Upper lobe of left lung (tissue), 6 donors: ENCODE measurements around the gene DDX6. TPM values are rescaled to one million over a fixed set of nuclear protein-coding genes. Genes with fewer than 3 reads are reported as not detected.
"Not testable (repeated sequence)": the region's sequence is repeated elsewhere in the genome, so short reads cannot be mapped to it uniquely, and the experiment has no call there.

Experiments
- ATAC-seq, 2 donors: fragments of 200-7000 bp; cut with Tn5 transposase; one replicate each; pipeline ENCODE4 v1.9.1; 2022; ENCODE audit warnings: mild to moderate bottlenecking in 2 of 2, moderate library complexity in 2 of 2; ENCODE audit not compliant: low FRiP score in 2 of 2
- DNase-seq, 2 donors: peaks; one replicate each; pipeline ENCODE4 v3.0.0-alpha.2; 2019 to 2020
- H3K27ac ChIP-seq, 4 donors: fragments of 200-600 bp; sonication (generic); one replicate each; pipeline ENCODE4 v1.5.1; 2016 to 2019
- H3K27me3 ChIP-seq, 4 donors: fragments of 200-600 bp; sonication (generic); one replicate each; pipeline ENCODE4 v1.5.1; 2017 to 2019
- H3K36me3 ChIP-seq, 4 donors: fragments of 200-600 bp; sonication (generic); one replicate each; pipeline ENCODE4 v1.5.1; 2016 to 2019
- H3K4me1 ChIP-seq, 4 donors: fragments of 200-600 bp; sonication (generic); one replicate each; pipeline ENCODE4 v1.5.1; 2018 to 2019
- H3K4me3 ChIP-seq, 4 donors: fragments of 200-600 bp; sonication (generic); one replicate each; pipeline ENCODE4 v1.5.1; 2017 to 2019; ENCODE audit warnings: mild to moderate bottlenecking in 2 of 4, moderate library complexity in 1 of 4
- H3K9me3 ChIP-seq, 4 donors: fragments of 200-600 bp; sonication (generic); one replicate each; pipeline ENCODE4 v1.5.1; 2018 to 2019
- EP300 ChIP-seq, 4 donors: sonication (generic); formaldehyde crosslinking; IDR thresholded peaks; one replicate each; pipeline ENCODE4 v1.5.1; 2017; ENCODE audit warnings: antibody characterized with exemption in 4 of 4, control low read depth in 2 of 4
- POLR2A ChIP-seq, 4 donors: fragments of 450-650 bp; IDR thresholded peaks; one replicate each; pipeline ENCODE4 v1.5.1; 2016 to 2017; ENCODE audit warnings: antibody characterized with exemption in 4 of 4, mild to moderate bottlenecking in 2 of 4
- POLR2AphosphoS5 ChIP-seq, 2 donors: sonication (generic); formaldehyde crosslinking; IDR thresholded peaks; one replicate each; pipeline ENCODE4 v1.5.1; 2017; ENCODE audit warnings: antibody characterized with exemption in 2 of 2
- WGBS, 2 donors: methylation state at CpG; one replicate each; pipeline ENCODE4 v1.1.5; 2017 to 2018; 5-methylcytosine and 5-hydroxymethylcytosine counted together
- total RNA-seq, 6 donors: library from RNA; depleted of rRNA in 4 of 6; stranded (reverse); fragments of >200 nt in 4 of 6; gene quantifications; one replicate each; pipeline versions ENCODE4 v1.1.0 to v1.2.1, GENCODE V29; 2016 to 2021
- TF ChIP-seq, protein P1 (sequence below), 6 experiments: fragments of 450-650 bp in 4 of 6; fragments of 200-600 bp in 2 of 6; sonication (generic) in 2 of 6; IDR thresholded peaks; one replicate each; pipeline ENCODE4 v1.5.1; 2016 to 2019; ENCODE audit warnings: antibody characterized with exemption in 6 of 6
- donor health status: DM: no; HTN: no; CAD: no; lungs with moderate emphysema.
- donor health status: DM: no; HTN: yes; CAD: no; lungs with severe emphysema.

The DDX6 gene
- total RNA-seq, 6 donors from 2014 or later: 39.8 to 107 (median 76.7) TPM

DNA sequence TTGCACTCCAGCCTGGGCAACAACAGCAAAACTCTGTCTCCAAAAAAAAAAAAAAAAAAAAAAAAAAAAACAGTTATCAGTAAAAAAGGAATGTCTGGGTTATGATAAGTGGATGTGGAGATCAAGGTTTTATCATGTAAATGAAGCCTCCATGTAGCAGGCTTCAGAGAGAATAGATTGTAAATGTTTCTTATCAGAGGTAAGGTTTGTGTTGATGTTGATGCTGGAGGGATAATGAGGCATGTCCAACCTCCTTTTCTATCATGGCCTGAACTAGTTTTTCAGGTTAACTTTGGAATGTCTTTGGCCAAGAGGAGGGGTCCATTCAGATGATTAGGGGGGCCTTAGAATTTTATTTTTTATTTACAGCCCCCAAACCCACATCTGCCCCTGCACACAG is 76.1 kb downstream of the DDX6 start:
- no peak overlapping the region for H3K4me3 ChIP-seq
- H3K9me3 ChIP-seq: no peaks in the 10 kb centered on the region
- H3K27ac ChIP-seq: no peak overlapping the region
- peaks cover 0 to 10% (median 4%) of the 10 kb centered on the region in 4 donors for H3K4me1 ChIP-seq
- no peak for DNase-seq
- no peaks in the 10 kb centered on the region for H3K27me3 ChIP-seq
- no peaks in the 10 kb centered on the region for H3K36me3 ChIP-seq
- TF ChIP-seq, protein P1, sequence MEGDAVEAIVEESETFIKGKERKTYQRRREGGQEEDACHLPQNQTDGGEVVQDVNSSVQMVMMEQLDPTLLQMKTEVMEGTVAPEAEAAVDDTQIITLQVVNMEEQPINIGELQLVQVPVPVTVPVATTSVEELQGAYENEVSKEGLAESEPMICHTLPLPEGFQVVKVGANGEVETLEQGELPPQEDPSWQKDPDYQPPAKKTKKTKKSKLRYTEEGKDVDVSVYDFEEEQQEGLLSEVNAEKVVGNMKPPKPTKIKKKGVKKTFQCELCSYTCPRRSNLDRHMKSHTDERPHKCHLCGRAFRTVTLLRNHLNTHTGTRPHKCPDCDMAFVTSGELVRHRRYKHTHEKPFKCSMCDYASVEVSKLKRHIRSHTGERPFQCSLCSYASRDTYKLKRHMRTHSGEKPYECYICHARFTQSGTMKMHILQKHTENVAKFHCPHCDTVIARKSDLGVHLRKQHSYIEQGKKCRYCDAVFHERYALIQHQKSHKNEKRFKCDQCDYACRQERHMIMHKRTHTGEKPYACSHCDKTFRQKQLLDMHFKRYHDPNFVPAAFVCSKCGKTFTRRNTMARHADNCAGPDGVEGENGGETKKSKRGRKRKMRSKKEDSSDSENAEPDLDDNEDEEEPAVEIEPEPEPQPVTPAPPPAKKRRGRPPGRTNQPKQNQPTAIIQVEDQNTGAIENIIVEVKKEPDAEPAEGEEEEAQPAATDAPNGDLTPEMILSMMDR (IDR thresholded peaks at IDR 0.05): no peak
- no peak for ATAC-seq

DNA sequence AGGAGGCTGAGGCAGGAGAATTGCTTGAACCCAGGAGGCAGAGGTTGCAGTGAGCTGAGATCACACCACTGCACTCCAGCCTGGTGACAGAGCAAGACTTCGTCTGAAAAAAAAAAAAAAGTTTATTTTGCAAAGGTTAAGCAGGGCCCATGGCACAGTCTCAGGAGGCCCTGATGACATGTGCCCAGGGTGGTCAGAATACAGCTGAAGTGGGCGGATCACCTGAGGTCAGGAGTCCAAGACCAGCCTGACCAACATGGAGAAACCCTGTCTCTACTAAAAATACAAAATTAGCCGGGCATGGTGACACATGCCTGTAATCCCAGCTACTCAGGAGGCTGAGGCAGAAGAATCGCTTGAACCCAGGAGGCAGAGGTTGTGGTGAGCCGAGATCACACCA is 76.5 kb downstream of the DDX6 start:
- not testable (repeated sequence) for DNase-seq, H3K9me3 ChIP-seq
- 85 to 95% methylated on average over 5 of the region's 5 CpGs for WGBS, 2 donors

DNA sequence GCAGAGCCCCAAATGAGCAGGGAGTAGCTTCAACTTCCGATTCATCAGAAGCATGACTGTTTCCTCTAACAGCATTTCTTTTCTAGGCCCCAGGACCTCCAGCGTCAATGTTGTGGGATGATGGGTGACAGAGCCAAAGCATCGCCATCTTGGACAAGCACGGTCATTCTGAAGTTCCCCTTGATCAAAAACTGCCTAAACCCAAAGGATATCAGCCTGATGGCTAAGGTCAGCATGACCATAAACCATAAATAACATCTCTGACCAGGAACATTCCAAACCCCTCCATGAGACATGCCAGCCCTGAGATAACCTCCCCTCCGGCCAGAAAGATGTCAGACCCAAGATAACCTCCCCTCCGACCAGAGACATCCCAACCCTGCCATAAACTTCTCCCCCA is 82.7 kb downstream of the DDX6 start:
- no peak overlapping the region for H3K4me3 ChIP-seq
- ATAC-seq: no peak
- H3K27me3 ChIP-seq: no peaks in the 10 kb centered on the region
- peaks cover 0 to 4% (median 0%) of the 10 kb centered on the region in 4 donors for H3K36me3 ChIP-seq
- no peak for TF ChIP-seq EP300 (IDR thresholded peaks at IDR 0.05)
- TF ChIP-seq, protein P1 (IDR thresholded peaks at IDR 0.05): no peak
- no peak for TF ChIP-seq POLR2AphosphoS5 (IDR thresholded peaks at IDR 0.05)
- no peak for TF ChIP-seq POLR2A (IDR thresholded peaks at IDR 0.05)
- H3K9me3 ChIP-seq: no peaks in the 10 kb centered on the region
- peaks cover 0 to 8% (median 0%) of the 10 kb centered on the region in 4 donors for H3K4me1 ChIP-seq
- no peak for DNase-seq
- WGBS, 2 donors: 73 to 85% methylated on average over 6 of the region's 6 CpGs
- no peak overlapping the region for H3K27ac ChIP-seq

More for the DNA sequence above, 76.5 kb downstream of the DDX6 start:
- not testable (repeated sequence) for H3K27ac ChIP-seq, H3K27me3 ChIP-seq, H3K36me3 ChIP-seq, ATAC-seq, H3K4me1 ChIP-seq, H3K4me3 ChIP-seq

DNA sequence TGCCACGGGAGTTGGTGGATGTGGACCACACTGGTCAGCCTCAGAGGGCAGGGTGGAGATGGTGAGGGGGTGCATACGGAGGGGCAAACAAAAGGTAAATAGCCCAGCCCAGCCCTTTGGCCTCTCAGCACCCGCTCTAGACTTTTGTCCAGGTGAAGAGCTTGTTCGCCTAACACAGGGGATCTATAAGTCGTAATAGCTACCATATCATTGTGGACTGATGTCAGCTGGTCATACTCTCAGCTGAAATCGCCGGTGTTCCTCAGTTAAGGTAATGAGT is 84.5 kb downstream of the DDX6 start:
- Histone ChIP-seq H3K4me3 (no peak overlapping the region), H3K4me1 (peaks cover 0 to 8% (median 0%) of the 10 kb centered on the region in 4 donors), H3K9me3 (no peaks in the 10 kb centered on the region), H3K36me3 (peaks cover 0 to 4% (median 0%) of the 10 kb centered on the region in 4 donors), H3K27ac (no peak overlapping the region), H3K27me3 (no peaks in the 10 kb centered on the region)
- TF ChIP-seq EP300 (IDR thresholded peaks at IDR 0.05): no peak
- TF ChIP-seq, protein P1 (IDR thresholded peaks at IDR 0.05): no peak
- no peak for TF ChIP-seq POLR2A (IDR thresholded peaks at IDR 0.05)
- no peak for TF ChIP-seq POLR2AphosphoS5 (IDR thresholded peaks at IDR 0.05)
- no peak for ATAC-seq
- DNase-seq: no peak
- 92 to 94% methylated on average over 7 of the region's 7 CpGs for WGBS, 2 donors

DNA sequence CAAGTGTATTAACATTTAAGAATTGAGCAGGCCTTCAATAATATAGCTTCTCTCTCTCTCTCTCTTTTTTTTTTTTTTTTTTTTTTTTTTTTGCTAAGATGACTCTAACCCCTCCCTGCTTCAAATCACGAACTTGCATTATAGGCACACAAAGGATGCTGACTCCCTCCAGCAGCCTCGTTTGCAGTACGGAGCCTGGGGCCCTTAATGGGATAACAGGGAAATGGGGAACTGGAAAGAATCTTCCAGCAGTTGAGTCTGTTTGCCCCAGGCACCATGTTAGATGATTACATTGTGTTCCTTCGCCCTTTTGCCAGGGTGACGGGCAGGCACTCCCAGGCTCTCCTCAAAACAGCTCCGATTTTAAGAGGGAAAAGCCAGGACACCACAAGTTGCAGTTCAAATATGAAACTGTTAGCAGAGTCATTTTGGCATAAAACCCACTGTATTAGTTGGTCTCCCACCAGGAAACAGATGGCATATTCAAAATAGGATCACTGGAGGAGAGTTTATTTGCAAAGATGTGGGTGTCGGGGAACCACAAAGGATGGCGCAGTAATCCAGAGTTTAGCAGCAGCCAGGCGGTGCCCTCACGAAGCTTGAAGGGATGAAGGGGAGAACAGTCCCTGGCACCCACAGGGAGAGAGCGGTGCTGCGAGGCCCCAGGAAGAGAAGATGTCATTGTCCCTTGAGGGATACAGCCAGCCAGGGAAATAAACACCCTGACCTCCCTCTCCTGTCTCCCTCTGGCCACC is 85.0 kb downstream of the DDX6 start:
- H3K4me3 ChIP-seq: no peak overlapping the region
- TF ChIP-seq EP300 (IDR thresholded peaks at IDR 0.05): no peak
- TF ChIP-seq POLR2A (IDR thresholded peaks at IDR 0.05): no peak
- TF ChIP-seq, protein P1 (IDR thresholded peaks at IDR 0.05): no peak
- no peak for TF ChIP-seq POLR2AphosphoS5 (IDR thresholded peaks at IDR 0.05)
- 61 to 67% methylated on average over 12 of the region's 12 CpGs for WGBS, 2 donors
- peaks cover 0 to 8% (median 0%) of the 10 kb centered on the region in 4 donors for H3K4me1 ChIP-seq
- H3K27ac ChIP-seq: no peak overlapping the region
- no peak for DNase-seq
- peaks cover 0 to 4% (median 0%) of the 10 kb centered on the region in 4 donors for H3K36me3 ChIP-seq
- no peaks in the 10 kb centered on the region for H3K27me3 ChIP-seq
- no peaks in the 10 kb centered on the region for H3K9me3 ChIP-seq
- no peak for ATAC-seq
